Measurements from ENCODE around the gene GNPNAT1. TPM values are rescaled to one million over a fixed set of nuclear protein-coding genes. Genes with fewer than 3 reads are reported as not detected.

The GNPNAT1 gene
- total RNA-seq, 1 experiment from 2014 or later, result 33.7 TPM

DNA sequence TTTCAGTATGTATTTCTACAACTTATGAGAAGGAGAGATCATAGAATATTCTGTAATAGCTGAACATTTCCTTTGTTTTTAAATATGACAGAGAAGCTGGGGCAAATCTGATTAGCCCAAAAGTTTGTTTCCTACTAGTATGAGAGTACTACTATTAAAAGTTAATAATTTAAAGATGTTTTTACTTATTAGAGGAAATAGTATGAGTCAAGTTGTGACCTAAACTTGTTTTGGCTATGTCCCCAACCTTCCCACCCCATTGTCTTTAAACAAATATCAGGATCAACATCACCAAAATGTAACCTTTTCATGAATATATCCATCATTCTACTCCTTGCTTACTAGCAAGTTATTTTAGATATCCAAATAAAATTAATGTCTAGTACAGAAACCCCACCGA, 10.5 kb downstream of the GNPNAT1 start:
- Histone ChIP-seq H3K9me2 (ENCODE audit: insufficient read depth) (no peaks in the 10 kb centered on the region), H3K4me3 (replicated peaks in 1 of 2; ENCODE audit: low read depth in 1 of 2, low read length in 2 of 2) (no peak overlapping the region), H3K4me1 (ENCODE audit: control insufficient read depth in 1 of 2, insufficient read depth in 2 of 2, low read length in 2 of 2) (no peaks in the 10 kb centered on the region), H3K27ac (ENCODE audit: low read depth, low read length) (no peak overlapping the region), H3K4me2 (ENCODE audit: low read length) (no peak overlapping the region), H2AFZ (ENCODE audit: low read depth, low read length, poor library complexity, severe bottlenecking) (no peak overlapping the region), H3K27me3 (ENCODE audit: insufficient read depth, low read length) (no peaks in the 10 kb centered on the region), H3K36me3 (ENCODE audit: control insufficient read depth in 1 of 2, insufficient read depth in 2 of 2, low read length in 2 of 2) (peaks cover 23 to 48% of the 10 kb centered on the region in 2 experiments), H4K20me1 (ENCODE audit: insufficient read depth) (peaks cover 4% of the 10 kb centered on the region; the same call in 1 of the 2 replicates), H3K9ac (ENCODE audit: low read length) (no peak overlapping the region), H3K79me2 (ENCODE audit: insufficient read depth, low read length) (peaks cover 31% of the 10 kb centered on the region), H3K9me3 (ENCODE audit: control insufficient read depth in 1 of 2, insufficient read depth in 1 of 2, low read depth in 1 of 2, low read length in 2 of 2) (no peaks in the 10 kb centered on the region)
- TF ChIP-seq, protein P1, sequence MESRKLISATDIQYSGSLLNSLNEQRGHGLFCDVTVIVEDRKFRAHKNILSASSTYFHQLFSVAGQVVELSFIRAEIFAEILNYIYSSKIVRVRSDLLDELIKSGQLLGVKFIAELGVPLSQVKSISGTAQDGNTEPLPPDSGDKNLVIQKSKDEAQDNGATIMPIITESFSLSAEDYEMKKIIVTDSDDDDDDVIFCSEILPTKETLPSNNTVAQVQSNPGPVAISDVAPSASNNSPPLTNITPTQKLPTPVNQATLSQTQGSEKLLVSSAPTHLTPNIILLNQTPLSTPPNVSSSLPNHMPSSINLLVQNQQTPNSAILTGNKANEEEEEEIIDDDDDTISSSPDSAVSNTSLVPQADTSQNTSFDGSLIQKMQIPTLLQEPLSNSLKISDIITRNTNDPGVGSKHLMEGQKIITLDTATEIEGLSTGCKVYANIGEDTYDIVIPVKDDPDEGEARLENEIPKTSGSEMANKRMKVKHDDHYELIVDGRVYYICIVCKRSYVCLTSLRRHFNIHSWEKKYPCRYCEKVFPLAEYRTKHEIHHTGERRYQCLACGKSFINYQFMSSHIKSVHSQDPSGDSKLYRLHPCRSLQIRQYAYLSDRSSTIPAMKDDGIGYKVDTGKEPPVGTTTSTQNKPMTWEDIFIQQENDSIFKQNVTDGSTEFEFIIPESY (IDR thresholded peaks at IDR 0.05; ENCODE audit: extremely low read depth, insufficient replicate concordance, low read length), result no peak
- TF ChIP-seq POLR2AphosphoS5 (IDR thresholded peaks at IDR 0.05; ENCODE audit: low read depth, low read length), result no peak
- TF ChIP-seq POLR2A (IDR thresholded peaks at IDR 0.05; ENCODE audit: borderline replicate concordance, extremely low read depth, insufficient read depth, insufficient read length), result no peak
- TF ChIP-seq CEBPB (IDR thresholded peaks at IDR 0.05; ENCODE audit: low read depth), result no peak
- TF ChIP-seq CBX3 (IDR thresholded peaks at IDR 0.05; ENCODE audit: low read depth), result no peak
- no peak for TF ChIP-seq TCF7L2 (IDR thresholded peaks at IDR 0.05; ENCODE audit: borderline replicate concordance, extremely low read depth, insufficient read depth, insufficient read length)
- no peak for TF ChIP-seq ELF1 (IDR thresholded peaks at IDR 0.05; ENCODE audit: borderline replicate concordance, low read depth)
- TF ChIP-seq SP1 (IDR thresholded peaks at IDR 0.05; ENCODE audit: low read depth), result no peak
- no peak for TF ChIP-seq YY1 (IDR thresholded peaks at IDR 0.05; ENCODE audit: extremely low read depth, insufficient replicate concordance, low read depth, low read length)
- TF ChIP-seq FOSL1 (IDR thresholded peaks at IDR 0.05; ENCODE audit: low read depth), result no peak
- TF ChIP-seq, protein P2, sequence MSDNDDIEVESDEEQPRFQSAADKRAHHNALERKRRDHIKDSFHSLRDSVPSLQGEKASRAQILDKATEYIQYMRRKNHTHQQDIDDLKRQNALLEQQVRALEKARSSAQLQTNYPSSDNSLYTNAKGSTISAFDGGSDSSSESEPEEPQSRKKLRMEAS (IDR thresholded peaks at IDR 0.05), result no peak
- CTCF ChIA-PET, result no interaction called here
- BruUV-seq (replicated peaks), result no TSS peak
- DNase-seq (ENCODE audit: low read depth, low spot score) (no peak), ATAC-seq (no peak)
- RAD21 ChIA-PET (ENCODE audit: low non-redundant PET in 1 of 2, low total read pairs in 2 of 2, uncharacterized antibody in 2 of 2, unreplicated experiment in 2 of 2), result no interaction called here
- POLR2A ChIA-PET, result no interaction called here
- intact Hi-C loops (cut with micrococcal nuclease), result no loop called here

All from HCT116 (cell line).